Upper lobe of left lung (tissue), 4 donors: ENCODE data around the gene BRIP1.

Experiments
- CTCF ChIP-seq, 6 experiments: fragments of 450-650 bp in 4 of 6; fragments of 200-600 bp in 2 of 6; sonication (generic) in 2 of 6; IDR thresholded peaks; one replicate each; pipeline ENCODE4 v1.5.1; 2016 to 2019; ENCODE audit warnings: antibody characterized with exemption in 6 of 6
- EP300 ChIP-seq, 4 donors: sonication (generic); formaldehyde crosslinking; IDR thresholded peaks; one replicate each; pipeline ENCODE4 v1.5.1; 2017; ENCODE audit warnings: antibody characterized with exemption in 4 of 4, control low read depth in 2 of 4
- POLR2A ChIP-seq, 4 donors: fragments of 450-650 bp; IDR thresholded peaks; one replicate each; pipeline ENCODE4 v1.5.1; 2016 to 2017; ENCODE audit warnings: antibody characterized with exemption in 4 of 4, mild to moderate bottlenecking in 2 of 4
- POLR2AphosphoS5 ChIP-seq, 2 donors: sonication (generic); formaldehyde crosslinking; IDR thresholded peaks; one replicate each; pipeline ENCODE4 v1.5.1; 2017; ENCODE audit warnings: antibody characterized with exemption in 2 of 2

DNA sequence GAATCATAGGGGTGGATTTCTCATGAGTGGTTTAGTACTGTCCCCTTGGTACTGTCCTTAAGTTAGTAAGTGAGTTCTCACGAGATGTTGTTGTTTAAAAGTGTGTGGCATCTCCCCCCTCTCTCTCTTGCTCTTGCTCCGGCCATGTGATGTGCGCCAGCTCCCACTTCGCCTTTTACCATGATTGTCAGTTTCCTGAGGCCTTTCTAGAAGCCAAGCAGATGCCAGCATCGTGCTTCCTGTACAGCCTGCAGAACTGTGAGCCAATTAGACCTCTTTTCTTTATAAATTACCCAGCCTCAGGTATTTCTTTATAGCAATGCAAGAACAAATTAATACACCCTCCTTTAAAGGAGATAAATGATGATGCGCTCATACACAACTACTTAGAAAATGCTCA, 222.2 kb downstream of the BRIP1 start:
- TF ChIP-seq POLR2AphosphoS5 (IDR thresholded peaks at IDR 0.05) (no peak), CTCF (IDR thresholded peaks at IDR 0.05) (no peak), EP300 (IDR thresholded peaks at IDR 0.05) (no peak), POLR2A (IDR thresholded peaks at IDR 0.05) (no peak)
